Stomach (tissue), 9 donors: ENCODE data around the gene NFIL3. TPM values are rescaled to one million over a fixed set of nuclear protein-coding genes. Genes with fewer than 3 reads are reported as not detected.
A peak's percentile ranks its signal among the peaks of the same experiment; 100 is the strongest.
"Not testable (repeated sequence)": the region's sequence is repeated elsewhere in the genome, so short reads cannot be mapped to it uniquely, and the experiment has no call there.

Source experiments
- DNase-seq, 2 donors: peaks; one replicate each; pipeline versions ENCODE4 v3.0.0 to v3.0.0-alpha.2; 2013 to 2019
- H3K27ac ChIP-seq, 5 donors: fragments of 200-600 bp in 4 of 5; sonication (generic) in 4 of 5; one replicate each; pipeline ENCODE4 v1.5.1; 2013 to 2019; ENCODE audit warnings: mild to moderate bottlenecking in 1 of 5, moderate library complexity in 1 of 5
- H3K27me3 ChIP-seq, 3 donors: fragments of 200-600 bp; sonication (generic); one replicate each; pipeline ENCODE4 v1.5.1; 2017 to 2019; ENCODE audit warnings: mixed run types in 1 of 3
- H3K36me3 ChIP-seq, 4 donors: fragments of 200-600 bp; sonication (generic); 1 replicate in 3 of 4; 2 replicates in 1 of 4; pipeline ENCODE4 v1.5.1; 2016 to 2019
- H3K4me1 ChIP-seq, 4 donors: fragments of 200-600 bp; sonication (generic); one replicate each; pipeline ENCODE4 v1.5.1; 2016 to 2019
- H3K4me3 ChIP-seq, 4 donors: fragments of 200-600 bp; sonication (generic) in 3 of 4; one replicate each; pipeline ENCODE4 v1.5.1; 2016 to 2019; ENCODE audit warnings: mild to moderate bottlenecking in 1 of 4
- H3K9me3 ChIP-seq, 4 donors: fragments of 200-600 bp; sonication (generic); one replicate each; pipeline ENCODE4 v1.5.1; 2016 to 2019
- CTCF ChIP-seq, 7 experiments: fragments of 450-650 bp in 4 of 7; fragments of 200-600 bp in 3 of 7; sonication (generic) in 3 of 7; IDR thresholded peaks; one replicate each; pipeline ENCODE4 v1.5.1; 2016 to 2019; ENCODE audit warnings: antibody characterized with exemption in 7 of 7, control low read depth in 2 of 7, mild to moderate bottlenecking in 1 of 7
- EP300 ChIP-seq: sonication (generic); formaldehyde crosslinking; IDR thresholded peaks from one replicate; pipeline ENCODE4 v1.6.1; 2017; ENCODE audit warnings: antibody characterized with exemption
- POLR2A ChIP-seq, 4 donors: fragments of 450-650 bp; IDR thresholded peaks; one replicate each; pipeline ENCODE4 v1.6.1; 2016; ENCODE audit warnings: antibody characterized with exemption in 4 of 4, control low read depth in 2 of 4, mild to moderate bottlenecking in 1 of 4, moderate library complexity in 1 of 4
- POLR2AphosphoS5 ChIP-seq, 3 donors: sonication (generic); formaldehyde crosslinking; IDR thresholded peaks; one replicate each; pipeline ENCODE4 v1.6.1; 2016; ENCODE audit warnings: antibody characterized with exemption in 3 of 3
- WGBS, 5 donors: extraction: QIAGEN DNeasy Blood & Tissue Kit in 3 of 5; methylation state at CpG; one replicate each; pipeline versions ENCODE4 v1.1.5 to v1.1.7; 2013 to 2018; 5-methylcytosine and 5-hydroxymethylcytosine counted together
- intact Hi-C: fragments of 100-400 bp; cut with DNase I; formaldehyde crosslinking; loops from one replicate; pipeline ENCODE4 v1.15.1; 2023; ENCODE audit warnings: low total_unique reads
- polyA plus RNA-seq, 3 donors: library from polyadenylated mRNA; stranded (reverse); fragments of 200-250 nt; gene quantifications; one replicate each; pipeline ENCODE4 v1.2.3, GENCODE V29; 2013
- total RNA-seq, 5 donors: library from RNA; depleted of rRNA; stranded (reverse); fragments of >200 nt; gene quantifications; one replicate each; pipeline versions ENCODE4 v1.1.0 to v1.2.3, GENCODE V29; 2014 to 2016
- donor health status: healthy with polysubstance abuse.
- donor health status: Bipolar disorder and iron deficiency.
- donor health status: healthy.

The NFIL3 gene
- total and polyA plus RNA-seq, 8 donors, result 8.0 to 39.7 (median 21.2) TPM; not detected in 1

DNA sequence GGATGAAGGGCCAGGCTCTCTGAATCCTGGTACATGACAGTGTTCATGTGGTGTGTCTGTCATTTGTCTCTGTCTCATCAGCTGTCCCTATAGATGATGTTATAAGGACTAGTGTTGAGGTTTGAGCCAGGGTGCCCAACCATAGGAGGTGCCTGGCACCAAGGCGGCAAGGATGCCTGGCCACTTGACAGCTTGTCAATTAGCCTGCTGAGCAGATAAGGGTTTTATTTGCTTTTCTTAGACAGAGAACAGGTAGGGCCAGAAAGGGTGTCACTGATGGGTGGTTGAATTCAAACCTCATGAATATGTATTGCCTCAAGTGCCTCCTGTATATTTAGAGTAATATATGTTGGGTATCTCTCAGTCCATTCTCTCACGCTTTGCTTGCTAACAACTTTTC is 31.8 kb downstream of the NFIL3 start:
- Histone ChIP-seq H3K36me3 (no peaks in the 10 kb centered on the region), H3K4me3 (no peak overlapping the region), H3K9me3 (no peaks in the 10 kb centered on the region), H3K27me3 (no peaks in the 10 kb centered on the region), H3K27ac (no peak overlapping the region), H3K4me1 (peaks cover 0 to 6% (median 0%) of the 10 kb centered on the region in 4 donors)
- TF ChIP-seq POLR2A (IDR thresholded peaks at IDR 0.05) (no peak), CTCF (IDR thresholded peaks at IDR 0.05) (no peak), POLR2AphosphoS5 (IDR thresholded peaks at IDR 0.05) (no peak), EP300 (no peak)
- intact Hi-C loops, result no loop called here
- DNase-seq, result peak in 1 of 2 donors; percentile 57
- 43 to 72% (median 59%) methylated on average over 2 of the region's 2 CpGs for WGBS, 5 donors

DNA sequence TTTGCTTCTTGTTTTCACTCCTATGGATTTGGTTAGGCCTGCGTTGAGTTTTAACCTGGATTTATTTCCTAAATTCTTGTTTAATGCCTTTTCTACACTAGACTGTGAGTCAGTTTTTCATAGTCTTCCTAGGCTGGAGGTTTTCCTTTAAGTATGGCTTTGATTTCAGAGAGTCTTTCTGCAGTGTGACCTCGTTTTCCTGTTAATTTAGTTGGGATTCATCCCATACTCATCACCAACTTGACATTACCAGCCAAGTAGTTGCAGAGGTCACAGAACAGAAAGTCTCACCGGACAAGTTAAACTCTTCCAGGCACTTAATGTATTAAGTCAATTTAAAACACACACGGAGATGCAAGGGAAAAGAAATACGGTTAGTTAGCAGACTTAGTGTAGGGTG is 32.2 kb downstream of the NFIL3 start:
- H3K27ac ChIP-seq, result no peak overlapping the region
- no peak for DNase-seq
- peaks cover 0 to 6% (median 0%) of the 10 kb centered on the region in 4 donors for H3K4me1 ChIP-seq
- intact Hi-C loops, result no loop called here
- H3K4me3 ChIP-seq, result no peak overlapping the region
- H3K27me3 ChIP-seq, result no peaks in the 10 kb centered on the region
- WGBS, 5 donors, result 50 to 67% (median 55%) methylated on average over 5 of the region's 5 CpGs
- TF ChIP-seq POLR2AphosphoS5 (IDR thresholded peaks at IDR 0.05) (no peak), CTCF (IDR thresholded peaks at IDR 0.05) (no peak), EP300 (no peak), POLR2A (IDR thresholded peaks at IDR 0.05) (no peak)
- no peaks in the 10 kb centered on the region for H3K9me3 ChIP-seq
- H3K36me3 ChIP-seq, result no peaks in the 10 kb centered on the region

DNA sequence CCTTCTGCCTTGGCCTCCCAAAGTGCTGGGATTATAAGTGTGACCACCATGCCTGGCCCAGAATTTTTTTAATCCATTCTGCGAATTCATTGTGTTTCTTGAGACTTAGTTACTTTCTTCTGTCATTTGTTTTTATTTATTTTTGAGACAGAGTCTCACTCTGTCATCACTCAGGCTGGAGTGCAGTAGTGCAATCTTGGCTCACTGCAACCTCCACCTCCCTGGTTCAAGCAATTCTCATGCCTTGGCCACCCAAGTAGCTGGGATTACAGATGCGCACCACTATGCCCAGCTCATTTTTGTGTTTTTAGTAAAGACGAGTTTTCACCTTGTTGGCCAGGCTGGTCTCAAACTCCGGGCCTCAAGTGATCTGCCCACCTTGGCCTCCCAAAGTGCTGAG is 33.9 kb downstream of the NFIL3 start:
- intact Hi-C loops, H3K27ac ChIP-seq, H3K9me3 ChIP-seq, H3K4me3 ChIP-seq, H3K4me1 ChIP-seq, H3K36me3 ChIP-seq, DNase-seq, H3K27me3 ChIP-seq: not testable (repeated sequence)
- WGBS, 5 donors, result 87 to 99% (median 96%) methylated on average over 4 of the region's 4 CpGs

GRCh38 chr9:91386765-91387164 is 36.9 kb downstream of the NFIL3 start:
- H3K4me1 ChIP-seq, result peaks cover 0 to 3% (median 0%) of the 10 kb centered on the region in 4 donors
- no peaks in the 10 kb centered on the region for H3K27me3 ChIP-seq
- peak in 1 of 2 donors; percentile 39 for DNase-seq
- no peaks in the 10 kb centered on the region for H3K9me3 ChIP-seq
- no peak for TF ChIP-seq POLR2AphosphoS5 (IDR thresholded peaks at IDR 0.05)
- no peak for TF ChIP-seq POLR2A (IDR thresholded peaks at IDR 0.05)
- TF ChIP-seq EP300, result no peak
- TF ChIP-seq CTCF (IDR thresholded peaks at IDR 0.05), result no peak
- no peaks in the 10 kb centered on the region for H3K36me3 ChIP-seq
- no peak overlapping the region for H3K4me3 ChIP-seq
- no peak overlapping the region for H3K27ac ChIP-seq
- intact Hi-C loops, result no loop called here

GRCh38 chr9:91384954-91385353 is 38.7 kb downstream of the NFIL3 start:
- DNase-seq, result no peak
- intact Hi-C loops, result no loop called here
- no peaks in the 10 kb centered on the region for H3K36me3 ChIP-seq
- H3K4me3 ChIP-seq, result no peak overlapping the region
- no peak overlapping the region for H3K27ac ChIP-seq
- WGBS, 5 donors, result 68 to 94% (median 80%) methylated on average over 1 of the region's 1 CpG
- TF ChIP-seq CTCF (IDR thresholded peaks at IDR 0.05) (no peak), POLR2AphosphoS5 (IDR thresholded peaks at IDR 0.05) (no peak), EP300 (no peak), POLR2A (IDR thresholded peaks at IDR 0.05) (no peak)
- no peaks in the 10 kb centered on the region for H3K9me3 ChIP-seq
- H3K4me1 ChIP-seq, result no peaks in the 10 kb centered on the region
- no peaks in the 10 kb centered on the region for H3K27me3 ChIP-seq
